Pancreas (tissue), 10 donors: ENCODE results near the gene PAXX. TPM values are rescaled to one million over a fixed set of nuclear protein-coding genes. Genes with fewer than 3 reads are reported as not detected.

ENCODE experiments used
- ATAC-seq, 4 donors: fragments of 200-7000 bp; cut with Tn5 transposase; one replicate each; pipeline versions ENCODE4 v1.8.0 to v1.9.1; 2020; ENCODE audit warnings: mild to moderate bottlenecking in 4 of 4, moderate library complexity in 4 of 4
- DNase-seq, 6 donors: peaks; one replicate each; pipeline ENCODE4 v3.0.0-alpha.2; 2020
- FAIRE-seq: peaks from 2 replicates; lab custom pipeline; 2012; peaks lifted over from hg19 to GRCh38; lab: Jason Lieb, UNC
- H3K27ac ChIP-seq, 4 donors: fragments of 200-600 bp; sonication (generic); 1 replicate in 3 of 4; 2 replicates in 1 of 4; pipeline versions ENCODE4 v1.5.0 to v1.8.0; 2020
- H3K27me3 ChIP-seq, 4 donors: fragments of 200-600 bp; one replicate each; pipeline ENCODE4 v1.8.0; 2021
- H3K36me3 ChIP-seq, 3 donors: fragments of 200-600 bp; sonication (generic) in 1 of 3; one replicate each; pipeline versions ENCODE4 v1.5.0 to v1.8.0; 2020 to 2021
- H3K4me1 ChIP-seq, 3 donors: fragments of 200-600 bp; one replicate each; pipeline ENCODE4 v1.8.0; 2021
- H3K4me3 ChIP-seq, 4 donors: fragments of 200-600 bp; sonication (generic) in 2 of 4; one replicate each; pipeline versions ENCODE4 v1.5.0 to v1.8.0; 2020 to 2021
- H3K9me3 ChIP-seq, 4 donors: fragments of 200-600 bp; one replicate each; pipeline ENCODE4 v1.8.0; 2021
- CTCF ChIP-seq, 4 donors: fragments of 200-600 bp; sonication (generic) in 3 of 4; IDR thresholded peaks; one replicate each; pipeline versions ENCODE4 v1.5.0 to v1.8.0; 2021; ENCODE audit warnings: antibody characterized with exemption in 4 of 4
- WGBS, 2 donors: extraction: QIAGEN DNeasy Blood & Tissue Kit; methylation state at CpG; one replicate each; pipeline ENCODE4 v1.1.7; 2013; 5-methylcytosine and 5-hydroxymethylcytosine counted together
- intact Hi-C, 3 donors: fragments of 100-400 bp; cut with DNase I; formaldehyde crosslinking; loops; one replicate each; pipeline versions ENCODE4 v1.11.1 to v1.14.2; 2022
- polyA plus RNA-seq, 2 donors: library from polyadenylated mRNA; stranded (reverse); fragments of 200-250 nt; gene quantifications; one replicate each; pipeline ENCODE4 v1.2.3, GENCODE V29; 2013
- total RNA-seq, 6 donors: library from RNA; stranded (reverse); fragmentation: NEBNext Ultra II Directional in 4 of 6; extraction: Animal tissue kit (Norgen Biotek cat#: 25700) in 4 of 6; gene quantifications; one replicate each; pipeline versions ENCODE4 v1.2.1 to v1.2.4, GENCODE V29; 2021 to 2023
- donor health status: healthy with polysubstance abuse.
- donor health status: DM: no; HTN: no; CAD: no; lungs with moderate emphysema.
- donor health status: DM: no; HTN: no; CAD: no.
- donor health status: control.
- donor health status: control.
- donor health status: Bipolar disorder and iron deficiency.
- donor health status: DM: yes; HTN: yes; CAD: no.
- donor health status: DM: no; HTN: no; CAD: no.
- donor health status: DM: no; HTN: no; CAD: no.
- donor health status: DM: yes; HTN: yes; CAD: no.

The PAXX gene
- total and polyA plus RNA-seq, 8 donors: 16.0 to 222 (median 21.0) TPM

GRCh38 chr9:136990242-136990911 lies 1.8 kb upstream of the PAXX start:
- FAIRE-seq (no peak), DNase-seq (no peak)
- 81 to 84% methylated on average over 10 of the region's 10 CpGs for whole genome bisulfite sequencing, 2 donors

GRCh38 chr9:136992819-136993369 lies 672 bp downstream of the PAXX start:
- Histone ChIP-seq H3K9me3 (no peaks in the 10 kb centered on the region), H3K27me3 (no peaks in the 10 kb centered on the region), H3K4me3 (peak overlapping the region; percentile 79 to 91 (median 85)), H3K36me3 (no peaks in the 10 kb centered on the region), H3K27ac (peak overlapping the region in 3 of 4 donors; percentile 35 to 88 (median 82)), H3K4me1 (peaks cover 0 to 7% (median 7%) of the 10 kb centered on the region in 3 donors)
- no peak for TF ChIP-seq CTCF (IDR thresholded peaks at IDR 0.05)
- intact Hi-C loops: no loop called here
- ATAC-seq (no peak), DNase-seq (no peak), FAIRE-seq (no peak)
- WGBS, 2 donors: 30 to 32% methylated on average over 12 to 18 of the region's 18 CpGs

More at GRCh38 chr9:136990242-136990911, 1.8 kb upstream of the PAXX start:
- H3K27me3 ChIP-seq: no peaks in the 10 kb centered on the region
- no peaks in the 10 kb centered on the region for H3K9me3 ChIP-seq
- H3K4me3 ChIP-seq: no peak overlapping the region
- H3K36me3 ChIP-seq: no peaks in the 10 kb centered on the region
- TF ChIP-seq CTCF (IDR thresholded peaks at IDR 0.05): no peak
- ATAC-seq: no peak
- intact Hi-C loops: no loop called here
- no peak overlapping the region for H3K27ac ChIP-seq
- H3K4me1 ChIP-seq: peaks cover 0 to 7% (median 7%) of the 10 kb centered on the region in 3 donors

GRCh38 chr9:136994180-136994887 lies 2.1 kb downstream of the PAXX start:
- Histone ChIP-seq H3K4me1 (peaks cover 0 to 7% (median 7%) of the 10 kb centered on the region in 3 donors), H3K36me3 (no peaks in the 10 kb centered on the region), H3K27ac (no peak overlapping the region), H3K27me3 (no peaks in the 10 kb centered on the region), H3K4me3 (no peak overlapping the region), H3K9me3 (no peaks in the 10 kb centered on the region)
- ATAC-seq (no peak), FAIRE-seq (no peak), DNase-seq (no peak)
- WGBS, 2 donors: 79 to 80% methylated on average over 46 to 54 of the region's 54 CpGs
- intact Hi-C loops: no loop called here
- TF ChIP-seq CTCF (IDR thresholded peaks at IDR 0.05): no peak

GRCh38 chr9:136994888-136995230 lies 2.6 kb downstream of the PAXX start:
- no peak for FAIRE-seq
- Histone ChIP-seq H3K36me3 (no peaks in the 10 kb centered on the region), H3K4me1 (peaks cover 0 to 7% (median 7%) of the 10 kb centered on the region in 3 donors), H3K27ac (no peak overlapping the region), H3K9me3 (no peaks in the 10 kb centered on the region), H3K4me3 (no peak overlapping the region), H3K27me3 (no peaks in the 10 kb centered on the region)
- intact Hi-C loops: no loop called here
- no peak for TF ChIP-seq CTCF (IDR thresholded peaks at IDR 0.05)
- no peak for ATAC-seq
- no peak for DNase-seq
- 65 to 68% methylated on average over 29 to 40 of the region's 40 CpGs for WGBS, 2 donors
